Natural killer cell (primary cell): ENCODE measurements around the gene SLC2A5. TPM values are rescaled to one million over a fixed set of nuclear protein-coding genes. Genes with fewer than 3 reads are reported as not detected.

Source experiments
- ATAC-seq, 3 donors: fragments of 150-1000 bp in 2 of 3; fragments of 200-7000 bp in 1 of 3; cut with Tn5 transposase; 1 replicate in 1 of 3; 2 replicates in 2 of 3; pipeline ENCODE4 v1.10.0; 2021; ENCODE audit warnings: mild to moderate bottlenecking in 2 of 3, moderate library complexity in 2 of 3
- DNase-seq, 2 donors: peaks; one replicate each; pipeline versions ENCODE4 v3.0.0 to v3.0.0-alpha.2; 2013 to 2021; ENCODE audit warnings: mixed read lengths in 1 of 2
- H3K27ac ChIP-seq: one replicate; pipeline ENCODE4 v1.5.1; 2013; ENCODE audit warnings: mild to moderate bottlenecking, low read length
- H3K27me3 ChIP-seq: one replicate; pipeline ENCODE4 v1.6.1; 2013; ENCODE audit warnings: low read length; ENCODE audit not compliant: control insufficient read depth, insufficient read depth
- H3K36me3 ChIP-seq: one replicate; pipeline ENCODE4 v1.6.1; 2013; ENCODE audit warnings: low read length; ENCODE audit not compliant: control insufficient read depth, insufficient read depth
- H3K4me1 ChIP-seq: one replicate; pipeline ENCODE4 v1.6.1; 2013; ENCODE audit warnings: low read length; ENCODE audit not compliant: control insufficient read depth, insufficient read depth
- H3K4me3 ChIP-seq: one replicate; pipeline ENCODE4 v1.5.1; 2013; ENCODE audit warnings: low read length
- H3K9me3 ChIP-seq: one replicate; pipeline ENCODE4 v1.6.1; 2013; ENCODE audit warnings: low read length; ENCODE audit not compliant: control insufficient read depth, insufficient read depth
- H3K27ac Mint-ChIP-seq, 2 donors: one replicate each; pipeline ENCODE4 v1.8.0; 2022; ENCODE audit warnings: mild to moderate bottlenecking in 2 of 2, mixed read lengths in 2 of 2, moderate library complexity in 1 of 2
- H3K27me3 Mint-ChIP-seq, 2 donors: one replicate each; pipeline ENCODE4 v1.8.0; 2022; ENCODE audit warnings: low read depth in 2 of 2, mixed read lengths in 2 of 2
- H3K36me3 Mint-ChIP-seq: one replicate; pipeline ENCODE4 v1.8.0; 2022; ENCODE audit warnings: mixed read lengths
- H3K4me1 Mint-ChIP-seq, 2 donors: one replicate each; pipeline ENCODE4 v1.8.0; 2022; ENCODE audit warnings: mixed read lengths in 2 of 2
- H3K4me3 Mint-ChIP-seq: one replicate; pipeline ENCODE4 v1.8.0; 2022; ENCODE audit warnings: mild to moderate bottlenecking, moderate library complexity, mixed read lengths
- H3K9me3 Mint-ChIP-seq, 2 donors: one replicate each; pipeline ENCODE4 v1.8.0; 2022; ENCODE audit warnings: mixed read lengths in 2 of 2
- WGBS: methylation state at CpG from one replicate; pipeline ENCODE4 v1.1.7; 2013; ENCODE audit warnings: missing lambda C conversion rate; ENCODE audit not compliant: insufficient coverage; 5-methylcytosine and 5-hydroxymethylcytosine counted together
- intact Hi-C: fragments of 100-400 bp; cut with micrococcal nuclease; formaldehyde crosslinking; loops from one replicate; pipeline ENCODE4 v1.14.2; 2022
- total RNA-seq, 4 donors: library from RNA; stranded (reverse); fragments of 120-200 nt in 1 of 4; gene quantifications; one replicate each; pipeline versions ENCODE4 v1.2.3 to v1.2.4, GENCODE V29; 2013 to 2022
- TF ChIP-seq, protein P1 (sequence below): fragments of 200-600 bp; IDR thresholded peaks from one replicate; pipeline ENCODE4 v1.8.0; 2022; ENCODE audit warnings: antibody characterized with exemption

The SLC2A5 gene
- total RNA-seq, 3 donors from 2014 or later (not counting 1 experiment from before 2014, with no cell fraction given) = not detected

DNA sequence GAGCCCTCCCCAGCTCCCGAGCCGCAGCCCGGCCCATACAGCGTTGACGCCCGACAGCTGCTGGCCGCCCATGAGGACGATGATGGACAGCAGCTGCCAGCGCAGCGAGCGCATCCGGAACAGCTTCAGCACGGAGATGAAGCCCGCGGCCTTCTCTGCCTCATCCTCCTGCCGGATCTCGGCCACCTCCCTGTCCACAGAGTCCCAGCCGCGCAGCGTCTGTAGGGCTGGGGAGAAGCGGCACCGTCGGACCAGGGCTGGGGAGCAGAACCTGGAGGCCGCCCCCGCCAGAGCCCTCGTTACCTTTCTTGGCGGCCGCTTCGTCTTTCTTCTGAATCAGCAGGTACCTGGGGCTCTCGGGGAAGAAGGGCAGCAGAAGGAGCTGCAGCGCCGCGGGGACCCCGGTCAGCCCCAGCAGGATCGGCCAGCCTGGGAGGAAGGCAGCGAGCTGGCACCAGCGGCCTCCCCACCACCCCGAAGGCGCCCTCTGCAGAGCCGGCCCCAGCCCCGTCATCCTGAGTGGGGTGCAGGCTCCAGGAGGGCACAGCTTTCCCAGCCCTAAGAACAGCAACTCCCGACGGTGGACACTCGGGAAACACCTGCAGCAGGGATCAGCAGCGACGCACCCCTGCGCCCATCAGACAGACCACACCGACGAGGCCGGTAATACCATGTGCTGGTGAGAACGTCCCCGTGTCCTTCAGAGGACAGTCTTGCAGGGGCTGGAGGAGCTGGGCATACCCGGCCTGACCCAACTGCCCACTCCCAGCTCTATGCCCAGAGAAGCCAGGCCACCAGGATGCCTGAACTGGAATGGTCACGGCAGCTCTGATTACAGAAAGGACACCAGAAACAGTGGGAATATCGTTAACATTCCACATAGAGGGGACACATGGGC, 29.4 kb downstream of the SLC2A5 start:
- H3K4me3 Mint-ChIP-seq = no peak overlapping the region
- DNase-seq (no peak), ATAC-seq (no peak)
- Histone ChIP-seq H3K27ac (no peak overlapping the region), H3K4me1 (peaks cover 3% of the 10 kb centered on the region), H3K9me3 (peaks cover 4% of the 10 kb centered on the region), H3K27me3 (no peaks in the 10 kb centered on the region), H3K36me3 (no peaks in the 10 kb centered on the region), H3K4me3 (no peak overlapping the region)
- H3K27me3 Mint-ChIP-seq = no peaks in the 10 kb centered on the region
- H3K36me3 Mint-ChIP-seq = peaks cover 9% of the 10 kb centered on the region
- no peak overlapping the region for H3K27ac Mint-ChIP-seq
- 95% methylated on average over 55 of the region's 55 CpGs for WGBS
- intact Hi-C loops = no loop called here
- TF ChIP-seq, protein P1, sequence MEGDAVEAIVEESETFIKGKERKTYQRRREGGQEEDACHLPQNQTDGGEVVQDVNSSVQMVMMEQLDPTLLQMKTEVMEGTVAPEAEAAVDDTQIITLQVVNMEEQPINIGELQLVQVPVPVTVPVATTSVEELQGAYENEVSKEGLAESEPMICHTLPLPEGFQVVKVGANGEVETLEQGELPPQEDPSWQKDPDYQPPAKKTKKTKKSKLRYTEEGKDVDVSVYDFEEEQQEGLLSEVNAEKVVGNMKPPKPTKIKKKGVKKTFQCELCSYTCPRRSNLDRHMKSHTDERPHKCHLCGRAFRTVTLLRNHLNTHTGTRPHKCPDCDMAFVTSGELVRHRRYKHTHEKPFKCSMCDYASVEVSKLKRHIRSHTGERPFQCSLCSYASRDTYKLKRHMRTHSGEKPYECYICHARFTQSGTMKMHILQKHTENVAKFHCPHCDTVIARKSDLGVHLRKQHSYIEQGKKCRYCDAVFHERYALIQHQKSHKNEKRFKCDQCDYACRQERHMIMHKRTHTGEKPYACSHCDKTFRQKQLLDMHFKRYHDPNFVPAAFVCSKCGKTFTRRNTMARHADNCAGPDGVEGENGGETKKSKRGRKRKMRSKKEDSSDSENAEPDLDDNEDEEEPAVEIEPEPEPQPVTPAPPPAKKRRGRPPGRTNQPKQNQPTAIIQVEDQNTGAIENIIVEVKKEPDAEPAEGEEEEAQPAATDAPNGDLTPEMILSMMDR = no peak
- H3K9me3 Mint-ChIP-seq = peaks cover 4% of the 10 kb centered on the region in 2 donors
- no peaks in the 10 kb centered on the region for H3K4me1 Mint-ChIP-seq

DNA sequence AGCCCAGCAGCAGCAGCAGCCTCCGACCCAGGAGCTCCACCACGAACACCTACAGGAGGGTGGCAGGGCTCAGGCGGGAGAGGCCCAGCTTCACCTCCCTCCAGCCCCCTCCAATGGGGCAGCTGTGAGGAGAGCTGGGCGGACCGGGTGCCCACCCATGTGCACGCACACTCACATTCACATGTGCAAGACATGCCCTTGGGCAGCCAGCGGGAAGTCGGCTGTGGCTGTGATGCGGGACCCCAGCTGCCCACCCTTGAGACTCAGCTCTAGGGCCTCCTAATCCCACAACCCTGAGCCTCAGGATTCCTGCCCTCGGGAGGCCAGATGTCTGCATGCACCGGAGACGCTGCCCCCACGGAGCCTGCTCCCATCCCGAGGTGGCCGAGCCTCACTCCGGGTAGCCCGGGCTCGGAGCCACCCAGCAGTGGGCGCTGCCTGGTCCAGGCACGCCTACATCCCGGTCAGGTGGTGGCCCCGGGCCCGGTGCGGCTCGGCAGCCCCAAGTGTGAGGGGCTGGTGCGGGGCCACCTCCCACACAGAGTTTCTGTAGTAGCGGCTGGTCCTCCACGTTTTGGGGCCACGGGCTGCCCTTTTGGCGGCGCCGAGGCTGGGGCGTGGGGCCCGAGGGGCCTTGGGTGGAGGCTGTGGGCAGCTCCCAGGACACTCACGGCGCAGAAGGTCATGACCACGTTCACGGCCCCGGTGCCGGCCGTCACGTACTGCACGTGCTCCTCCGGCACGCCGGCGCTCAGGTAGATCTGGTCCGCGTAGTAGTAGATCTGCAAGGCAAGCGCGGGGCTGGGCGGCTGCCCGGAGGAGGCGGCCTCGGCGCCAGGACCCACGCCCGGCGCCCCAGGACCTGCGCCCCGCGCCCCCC, 30.3 kb downstream of the SLC2A5 start:
- TF ChIP-seq, protein P1 = no peak
- no peaks in the 10 kb centered on the region for H3K4me1 Mint-ChIP-seq
- 93% methylated on average over 62 of the region's 62 CpGs for WGBS
- intact Hi-C loops = no loop called here
- H3K4me3 Mint-ChIP-seq = no peak overlapping the region
- H3K36me3 ChIP-seq = no peaks in the 10 kb centered on the region
- H3K4me3 ChIP-seq = no peak overlapping the region
- no peak overlapping the region for H3K27ac Mint-ChIP-seq
- H3K27ac ChIP-seq = no peak overlapping the region
- ATAC-seq = no peak
- H3K36me3 Mint-ChIP-seq = peaks cover 9% of the 10 kb centered on the region
- peaks cover 3% of the 10 kb centered on the region for H3K4me1 ChIP-seq
- H3K9me3 ChIP-seq = peaks cover 5% of the 10 kb centered on the region
- DNase-seq = no peak
- H3K9me3 Mint-ChIP-seq = peaks cover 4 to 9% of the 10 kb centered on the region in 2 donors
- no peaks in the 10 kb centered on the region for H3K27me3 ChIP-seq
- H3K27me3 Mint-ChIP-seq = peaks cover under 1 to 8% of the 10 kb centered on the region in 2 donors

DNA sequence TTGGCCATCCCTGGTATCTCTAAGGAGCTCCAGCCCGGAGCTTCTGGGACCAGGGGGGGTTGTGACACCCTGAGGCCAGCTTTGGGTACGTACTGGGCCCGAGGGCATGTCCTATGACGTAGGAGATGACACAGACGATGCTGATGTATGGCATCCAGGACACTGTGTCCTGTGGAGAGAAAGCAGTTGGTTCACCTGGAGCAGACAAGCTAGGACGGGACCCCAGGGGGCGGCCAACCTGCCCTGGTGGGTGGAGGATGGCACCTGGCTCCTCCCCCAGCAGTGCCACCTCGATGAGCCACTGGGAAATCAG, 31.1 kb downstream of the SLC2A5 start:
- H3K27me3 ChIP-seq = no peaks in the 10 kb centered on the region
- TF ChIP-seq, protein P1 = no peak
- peaks cover 5% of the 10 kb centered on the region for H3K9me3 ChIP-seq
- Mint-ChIP-seq H3K27ac (no peak overlapping the region), H3K4me3 (no peak overlapping the region), H3K9me3 (peaks cover 4 to 9% of the 10 kb centered on the region in 2 donors), H3K27me3 (peaks cover 4 to 15% of the 10 kb centered on the region in 2 donors), H3K4me1 (no peaks in the 10 kb centered on the region), H3K36me3 (peaks cover 9% of the 10 kb centered on the region)
- DNase-seq = no peak
- WGBS = 86% methylated on average over 8 of the region's 8 CpGs
- no peak overlapping the region for H3K4me3 ChIP-seq
- no peak overlapping the region for H3K27ac ChIP-seq
- intact Hi-C loops = no loop called here
- H3K4me1 ChIP-seq = peaks cover 3% of the 10 kb centered on the region
- H3K36me3 ChIP-seq = no peaks in the 10 kb centered on the region
- ATAC-seq = no peak
